GM13977 (cell line): ENCODE results near the gene MAD1L1.
"Not testable (repeated sequence)": the region's sequence is repeated elsewhere in the genome, so short reads cannot be mapped to it uniquely, and the experiment has no call there.

Experiments used
- DNase-seq: peaks from one replicate; pipeline ENCODE4 v3.0.0; 2012; ENCODE audit warnings: low spot score
- in situ Hi-C: fragments of 300-500 bp; cut with MboI; formaldehyde crosslinking; loops from one replicate; pipeline ENCODE4 v1.12.0; 2022; ENCODE audit warnings: low sequenced_read_pairs, low pct_unique_long_range_greater_than_20kb, mixed read lengths, inconsistent platforms; ENCODE audit not compliant: unreplicated experiment
- TF ChIP-seq, protein P1 (sequence below): IDR thresholded peaks from 2 replicates; pipeline ENCODE4 v1.5.1; 2012; ENCODE audit warnings: mild to moderate bottlenecking, control low read depth; ENCODE audit not compliant: insufficient read depth; ENCODE audit errors: extremely low read depth, missing control alignments

MAD1L1 gene

DNA sequence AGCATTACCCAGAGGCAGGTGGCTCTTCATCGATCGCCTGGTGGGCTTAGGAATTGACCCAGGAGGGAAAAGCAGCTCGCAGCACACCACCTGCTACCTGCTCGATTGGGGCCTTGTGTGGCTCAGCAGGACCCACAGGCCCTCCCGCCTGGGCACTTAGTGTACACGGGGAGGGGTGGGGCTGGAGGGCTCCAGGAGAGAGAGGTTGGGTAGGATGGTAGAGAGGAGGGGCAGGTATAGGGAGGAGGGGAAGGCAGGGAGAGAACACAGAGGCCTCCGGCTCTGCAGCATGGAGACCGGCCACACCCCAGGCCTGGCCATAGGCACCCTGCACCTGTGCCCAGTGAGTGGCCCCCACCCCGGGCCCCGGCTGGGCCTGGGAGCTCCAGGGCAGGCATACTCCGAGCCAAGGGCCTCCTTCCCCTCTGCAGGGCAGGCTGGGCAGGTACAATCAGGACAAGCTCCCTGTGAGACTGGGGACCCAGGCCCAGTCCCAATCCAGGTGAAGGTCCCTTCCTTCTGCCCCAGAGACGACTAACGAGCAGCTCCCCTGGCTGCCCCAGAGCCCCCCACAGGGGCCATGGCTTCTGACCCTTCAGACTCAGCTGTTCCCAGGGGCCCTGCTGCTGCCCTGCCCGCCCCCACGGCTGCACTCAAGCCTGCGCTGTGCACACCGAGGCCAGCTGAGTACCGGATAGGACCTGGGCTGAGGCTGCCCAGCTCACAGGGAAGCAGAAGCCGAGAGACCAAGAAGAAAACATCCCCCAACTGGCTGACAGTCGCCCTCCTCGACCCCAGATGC is 358.0 kb downstream of the MAD1L1 start:
- DNase-seq, in situ Hi-C loops: not testable (repeated sequence)

DNA sequence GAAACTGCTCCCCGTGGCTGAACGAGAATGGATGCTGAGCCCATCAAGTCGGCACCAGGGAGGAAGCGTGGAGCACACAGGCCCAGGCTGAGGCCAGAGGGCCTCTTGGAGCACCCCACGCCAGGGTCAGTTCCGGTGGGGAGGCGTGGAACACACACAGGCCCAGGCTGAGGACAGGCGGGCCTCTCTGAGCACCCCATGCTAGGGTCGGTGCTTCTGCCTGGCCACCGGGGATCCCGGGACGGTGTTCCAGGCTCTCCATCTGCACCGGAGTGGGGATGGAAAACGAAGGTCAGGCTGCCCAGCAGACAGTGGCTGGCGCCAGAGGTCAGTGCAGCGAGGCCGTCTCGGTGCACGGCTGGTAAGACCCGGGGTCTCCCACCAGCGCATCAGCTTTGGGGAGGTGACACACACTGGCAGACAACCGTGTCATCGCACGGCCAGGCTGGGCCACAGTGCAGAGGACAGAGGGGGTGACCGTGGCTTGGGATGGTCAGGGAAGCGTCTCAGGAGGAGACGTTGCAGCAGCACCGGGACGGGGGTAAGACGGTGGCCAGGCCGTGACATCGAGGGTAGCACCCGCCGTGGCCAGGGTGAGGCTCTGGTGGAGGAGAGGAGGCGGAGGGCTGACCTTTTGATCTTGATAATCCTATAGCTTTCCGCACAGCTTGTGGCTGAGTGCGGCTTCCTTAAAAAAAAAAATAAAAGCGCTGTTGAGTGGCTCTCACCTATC is 358.7 kb downstream of the MAD1L1 start:
- TF ChIP-seq, protein P1, sequence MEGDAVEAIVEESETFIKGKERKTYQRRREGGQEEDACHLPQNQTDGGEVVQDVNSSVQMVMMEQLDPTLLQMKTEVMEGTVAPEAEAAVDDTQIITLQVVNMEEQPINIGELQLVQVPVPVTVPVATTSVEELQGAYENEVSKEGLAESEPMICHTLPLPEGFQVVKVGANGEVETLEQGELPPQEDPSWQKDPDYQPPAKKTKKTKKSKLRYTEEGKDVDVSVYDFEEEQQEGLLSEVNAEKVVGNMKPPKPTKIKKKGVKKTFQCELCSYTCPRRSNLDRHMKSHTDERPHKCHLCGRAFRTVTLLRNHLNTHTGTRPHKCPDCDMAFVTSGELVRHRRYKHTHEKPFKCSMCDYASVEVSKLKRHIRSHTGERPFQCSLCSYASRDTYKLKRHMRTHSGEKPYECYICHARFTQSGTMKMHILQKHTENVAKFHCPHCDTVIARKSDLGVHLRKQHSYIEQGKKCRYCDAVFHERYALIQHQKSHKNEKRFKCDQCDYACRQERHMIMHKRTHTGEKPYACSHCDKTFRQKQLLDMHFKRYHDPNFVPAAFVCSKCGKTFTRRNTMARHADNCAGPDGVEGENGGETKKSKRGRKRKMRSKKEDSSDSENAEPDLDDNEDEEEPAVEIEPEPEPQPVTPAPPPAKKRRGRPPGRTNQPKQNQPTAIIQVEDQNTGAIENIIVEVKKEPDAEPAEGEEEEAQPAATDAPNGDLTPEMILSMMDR = no peak
- no peak for DNase-seq
- in situ Hi-C loops = no loop called here

DNA sequence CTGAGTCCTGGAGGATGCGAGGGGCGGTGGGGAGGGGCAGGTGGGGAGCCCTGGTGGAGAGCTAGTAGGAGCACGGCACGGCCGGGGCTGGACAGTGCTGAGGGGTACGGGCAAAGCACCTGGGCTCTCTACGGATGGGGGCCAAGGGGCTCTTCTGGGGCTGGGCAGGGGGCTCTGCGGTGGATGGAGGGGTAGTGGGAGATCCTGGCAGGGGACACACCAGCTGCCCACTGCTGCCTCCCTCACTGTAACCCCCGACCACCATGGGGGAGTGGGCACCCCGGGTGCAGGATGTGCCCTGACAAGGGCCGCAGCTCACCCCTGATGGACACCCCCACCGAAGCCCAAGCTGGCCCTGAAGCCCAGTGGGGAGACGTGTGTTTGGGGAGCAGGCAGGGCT is 359.3 kb downstream of the MAD1L1 start:
- TF ChIP-seq, protein P1 = no peak
- no peak for DNase-seq
- in situ Hi-C loops = no loop called here

DNA sequence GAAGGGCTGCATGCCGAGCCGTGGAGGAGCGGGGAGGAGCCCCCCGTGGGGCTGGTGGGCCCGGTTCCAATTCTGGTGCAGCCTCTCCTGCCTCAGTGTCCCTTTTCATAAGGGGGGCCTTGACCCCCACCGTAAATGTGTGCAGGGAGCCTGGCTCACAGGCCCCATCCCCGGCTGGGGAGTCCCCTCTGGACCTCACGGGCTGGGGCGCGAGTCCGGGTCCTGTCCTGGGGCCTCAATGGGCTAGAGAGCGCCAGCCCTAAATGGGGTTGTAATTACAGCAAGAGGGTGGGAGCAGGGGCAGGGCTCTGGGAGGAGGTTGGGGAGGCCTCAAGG is 359.7 kb downstream of the MAD1L1 start:
- TF ChIP-seq, protein P1 = no peak
- DNase-seq = no peak
- in situ Hi-C loops = no loop called here

DNA sequence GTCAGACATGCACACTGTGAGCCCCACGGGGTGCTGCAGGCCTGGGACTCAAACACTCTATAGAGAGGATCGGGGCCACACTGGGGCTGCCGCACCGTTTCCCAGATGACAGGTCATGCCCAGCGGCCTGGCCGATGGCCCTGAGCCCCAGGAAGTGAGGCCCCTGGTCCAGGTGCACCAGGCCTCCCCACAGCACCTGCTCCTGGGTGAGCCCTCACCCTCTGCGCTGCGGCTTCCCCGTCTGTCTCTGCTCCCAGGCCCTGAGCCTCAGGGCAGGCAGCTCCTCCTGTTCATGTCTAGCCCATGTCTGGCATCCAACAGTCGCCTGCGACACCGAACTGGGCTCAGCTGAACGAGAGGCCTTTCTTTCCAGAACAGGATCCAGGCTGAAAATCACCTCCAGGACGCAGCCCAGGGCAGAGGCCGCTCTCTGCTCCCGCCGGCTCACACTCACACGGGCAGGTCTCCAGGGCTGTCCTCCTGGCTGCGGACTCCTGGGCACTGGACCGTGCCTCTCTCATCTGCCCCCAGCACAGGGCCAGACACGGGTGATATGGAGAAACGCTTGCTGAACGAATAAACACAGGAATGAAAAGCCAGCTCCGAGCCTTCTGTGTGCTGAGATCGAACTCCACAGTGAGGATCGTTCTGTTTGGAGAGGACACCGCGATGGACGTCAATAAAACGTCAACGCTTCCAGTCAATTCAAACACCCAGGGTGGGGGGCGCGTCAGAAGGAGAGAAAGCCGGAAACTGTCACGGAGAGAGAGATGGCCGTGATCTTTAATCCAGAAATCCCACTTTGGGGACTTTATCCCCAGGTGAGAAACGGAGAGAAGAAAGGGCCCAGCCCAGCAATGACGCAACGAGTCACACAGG is 360.3 kb downstream of the MAD1L1 start:
- in situ Hi-C loops = no loop called here
- TF ChIP-seq, protein P1 = no peak
- no peak for DNase-seq

DNA sequence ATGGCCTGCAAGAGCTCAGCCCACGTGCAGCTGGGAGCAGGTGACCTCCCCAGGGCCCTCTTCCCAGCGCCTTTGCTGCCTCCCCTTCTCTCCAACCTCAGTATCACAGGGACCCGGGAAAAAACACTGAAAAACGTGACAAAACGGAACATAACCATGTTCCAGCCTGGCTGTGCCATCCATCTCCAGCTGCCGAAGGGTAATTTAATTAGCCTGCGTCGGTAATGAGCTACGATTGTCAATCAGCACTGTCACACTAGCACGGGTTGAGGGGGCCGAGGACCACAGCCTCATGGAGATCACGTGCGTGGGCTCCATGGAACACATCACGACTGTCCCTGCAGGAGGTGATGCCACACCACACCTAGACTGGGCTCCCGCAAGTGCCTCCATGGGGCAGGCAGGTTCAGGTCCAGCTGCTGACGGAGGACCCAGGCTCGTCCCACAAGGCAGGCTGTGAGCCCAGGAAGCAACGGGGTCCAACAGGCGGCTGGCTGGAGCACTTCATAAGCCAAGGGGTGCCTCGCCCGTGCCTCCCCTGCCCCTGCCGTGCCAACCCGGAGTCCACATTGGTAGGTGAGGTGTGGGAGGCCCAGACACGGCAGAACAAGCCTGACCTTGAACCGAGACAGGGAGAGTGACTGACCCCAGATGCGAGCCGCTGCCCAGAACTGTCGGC is 363.2 kb downstream of the MAD1L1 start:
- in situ Hi-C loops = no loop called here
- TF ChIP-seq, protein P1 = no peak
- DNase-seq = no peak
